Body of pancreas (tissue), 4 donors: ENCODE data around the gene ZBTB8A. TPM values are rescaled to one million over a fixed set of nuclear protein-coding genes. Genes with fewer than 3 reads are reported as not detected.

Source experiments
- ATAC-seq: fragments of 150-250 bp; one replicate; pipeline ENCODE4 v1.9.1; 2016
- DNase-seq, 4 donors: peaks; one replicate each; pipeline ENCODE4 v3.0.0-alpha.2; 2019
- H3K27ac ChIP-seq, 4 donors: fragments of 200-600 bp; sonication (generic); 1 replicate in 3 of 4; 2 replicates in 1 of 4; pipeline versions ENCODE4 v1.5.1 to v1.6.1; 2016 to 2019; ENCODE audit warnings: mild to moderate bottlenecking in 1 of 4, mixed read lengths in 1 of 4, moderate library complexity in 1 of 4
- H3K27me3 ChIP-seq, 2 donors: fragments of 200-600 bp; sonication (generic); one replicate each; pipeline ENCODE4 v1.6.0; 2016; ENCODE audit warnings: mild to moderate bottlenecking in 1 of 2
- H3K36me3 ChIP-seq, 2 donors: fragments of 200-600 bp; sonication (generic); replicated peaks in 1 of 2; 2 replicates each; pipeline ENCODE4 v1.5.1; 2016; ENCODE audit warnings: low read depth in 2 of 2; ENCODE audit not compliant: insufficient read depth in 1 of 2
- H3K4me1 ChIP-seq: fragments of 200-600 bp; sonication (generic); one replicate; pipeline ENCODE4 v1.6.0; 2016
- H3K4me3 ChIP-seq, 2 donors: fragments of 200-600 bp; sonication (generic); 1 replicate in 1 of 2; 2 replicates in 1 of 2; pipeline ENCODE4 v1.5.1; 2016 to 2019
- H3K9me3 ChIP-seq, 3 donors: fragments of 200-600 bp; sonication (generic); 1 replicate in 2 of 3; 2 replicates in 1 of 3; pipeline ENCODE4 v1.5.1; 2016
- POLR2A ChIP-seq, 3 donors: fragments of 450-650 bp; IDR thresholded peaks; one replicate each; pipeline ENCODE4 v1.6.1; 2016; ENCODE audit warnings: antibody characterized with exemption in 3 of 3, mild to moderate bottlenecking in 2 of 3
- WGBS, 2 donors: methylation state at CpG; one replicate each; pipeline ENCODE4 v1.1.5; 2017; 5-methylcytosine and 5-hydroxymethylcytosine counted together
- intact Hi-C: fragments of 100-400 bp; cut with DNase I; formaldehyde crosslinking; loops from one replicate; pipeline ENCODE4 v1.15.1; 2023
- small RNA-seq: library from RNA; depleted of rRNA; stranded (forward); fragments of <200 nt; gene quantifications from one replicate; pipeline ENCODE3, GENCODE V24; 2016
- total RNA-seq, 2 donors: library from RNA; depleted of rRNA; stranded (reverse); fragments of >200 nt; gene quantifications; one replicate each; pipeline ENCODE4 v1.1.0, GENCODE V29; 2016
- TF ChIP-seq, protein P1 (sequence below), 7 experiments: fragments of 450-650 bp in 4 of 7; fragments of 200-600 bp in 3 of 7; sonication (generic) in 3 of 7; IDR thresholded peaks; one replicate each; pipeline ENCODE4 v1.5.1; 2016 to 2019; ENCODE audit warnings: antibody characterized with exemption in 7 of 7

The ZBTB8A gene
- total RNA-seq, 2 donors from 2014 or later: 3.0 to 3.9 TPM

DNA sequence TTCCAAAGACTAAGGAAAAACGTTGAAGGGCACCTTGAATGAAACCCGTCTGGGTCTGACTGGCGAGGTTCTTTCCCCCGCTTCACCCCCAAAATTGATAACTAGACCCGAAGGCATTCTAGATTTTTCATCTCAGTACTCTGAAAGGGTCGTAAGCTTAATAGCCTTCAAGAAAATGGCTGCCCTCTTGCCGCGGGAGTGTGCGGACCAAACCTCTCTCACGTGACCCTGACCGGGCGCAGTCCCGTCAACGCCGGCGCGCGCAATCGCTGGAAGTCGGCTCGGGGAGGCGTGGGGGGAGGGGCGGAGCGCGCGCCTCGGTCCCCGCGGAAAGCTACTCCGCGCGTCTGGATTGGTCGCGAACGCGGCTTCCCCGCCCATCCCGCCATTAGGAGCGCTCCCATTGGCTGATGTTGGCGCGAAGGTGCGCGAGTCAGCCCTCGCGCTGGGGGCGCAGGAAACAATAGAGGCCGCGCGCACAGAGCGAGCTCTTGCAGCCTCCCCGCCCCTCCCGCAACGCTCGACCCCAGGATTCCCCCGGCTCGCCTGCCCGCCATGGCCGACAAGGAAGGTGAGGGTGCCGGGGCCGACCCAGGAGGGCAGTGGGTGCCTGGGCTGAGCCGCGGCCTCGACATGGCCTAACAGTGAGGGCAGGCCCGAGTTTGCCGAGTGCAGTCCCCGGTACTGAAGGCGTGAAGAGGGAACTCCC is 111.7 kb downstream of the ZBTB8A start, which contains the start of gene RBBP4:
Gene RBBP4 (plus strand): TSS at position 457 of the 709 bp plus-strand sequence. CDS start 99 bp downstream, at position 556.
- DNase-seq: peak; percentile 98 to 99 (median 98)
- Histone ChIP-seq H3K36me3 (peaks cover 0 to 2% of the 10 kb centered on the region in 2 donors), H3K27ac (peak within 1 kb of the TSS; percentile 97 to 100 (median 98)), H3K9me3 (no peaks in the 10 kb centered on the region), H3K4me1 (peaks cover 54% of the 10 kb centered on the region), H3K27me3 (no peaks in the 10 kb centered on the region), H3K4me3 (peak within 1 kb of the TSS; percentile 32 to 72)
- TF ChIP-seq POLR2A (IDR thresholded peaks at IDR 0.05): peak; percentile 79 to 87 (median 84)
- TF ChIP-seq, protein P1, sequence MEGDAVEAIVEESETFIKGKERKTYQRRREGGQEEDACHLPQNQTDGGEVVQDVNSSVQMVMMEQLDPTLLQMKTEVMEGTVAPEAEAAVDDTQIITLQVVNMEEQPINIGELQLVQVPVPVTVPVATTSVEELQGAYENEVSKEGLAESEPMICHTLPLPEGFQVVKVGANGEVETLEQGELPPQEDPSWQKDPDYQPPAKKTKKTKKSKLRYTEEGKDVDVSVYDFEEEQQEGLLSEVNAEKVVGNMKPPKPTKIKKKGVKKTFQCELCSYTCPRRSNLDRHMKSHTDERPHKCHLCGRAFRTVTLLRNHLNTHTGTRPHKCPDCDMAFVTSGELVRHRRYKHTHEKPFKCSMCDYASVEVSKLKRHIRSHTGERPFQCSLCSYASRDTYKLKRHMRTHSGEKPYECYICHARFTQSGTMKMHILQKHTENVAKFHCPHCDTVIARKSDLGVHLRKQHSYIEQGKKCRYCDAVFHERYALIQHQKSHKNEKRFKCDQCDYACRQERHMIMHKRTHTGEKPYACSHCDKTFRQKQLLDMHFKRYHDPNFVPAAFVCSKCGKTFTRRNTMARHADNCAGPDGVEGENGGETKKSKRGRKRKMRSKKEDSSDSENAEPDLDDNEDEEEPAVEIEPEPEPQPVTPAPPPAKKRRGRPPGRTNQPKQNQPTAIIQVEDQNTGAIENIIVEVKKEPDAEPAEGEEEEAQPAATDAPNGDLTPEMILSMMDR (IDR thresholded peaks at IDR 0.05): peak in 2 of 7 experiments; percentile 1 to 39
- intact Hi-C loops: no loop called here
- WGBS, 2 donors: 0 to 1% methylated on average over 6 to 67 of the region's 67 CpGs
- ATAC-seq: peak; percentile 93

DNA sequence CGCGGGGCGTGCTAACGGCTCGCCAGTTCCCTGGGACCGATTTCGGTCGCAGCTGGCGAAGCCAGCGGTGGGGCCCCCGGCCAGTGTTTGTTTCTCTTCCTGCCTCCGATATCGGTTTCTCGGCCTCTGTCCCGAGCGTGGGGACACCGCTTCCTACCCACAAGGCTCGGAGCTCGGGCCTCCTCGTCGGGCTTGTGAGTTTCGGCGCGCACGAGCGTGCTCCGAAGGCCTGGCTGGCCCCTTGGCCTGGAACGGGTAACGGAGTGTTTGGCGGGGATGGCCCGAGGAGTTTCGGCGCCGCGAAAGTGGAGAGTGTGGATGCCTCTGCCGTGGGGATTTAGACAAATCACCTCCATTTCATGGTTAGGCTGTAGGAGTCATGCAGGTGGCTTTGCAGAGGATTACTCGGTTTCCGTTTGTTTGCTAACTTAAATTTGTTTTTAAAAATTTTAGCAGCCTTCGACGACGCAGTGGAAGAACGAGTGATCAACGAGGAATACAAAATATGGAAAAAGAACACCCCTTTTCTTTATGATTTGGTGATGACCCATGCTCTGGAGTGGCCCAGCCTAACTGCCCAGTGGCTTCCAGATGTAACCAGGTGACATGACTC is 112.3 kb downstream of the ZBTB8A start:
- TF ChIP-seq POLR2A (IDR thresholded peaks at IDR 0.05): no peak
- TF ChIP-seq, protein P1 (IDR thresholded peaks at IDR 0.05): no peak
- peak; percentile 5 for ATAC-seq
- DNase-seq: no peak
- intact Hi-C loops: no loop called here
- H3K4me3 ChIP-seq: peak overlapping the region; percentile 32 to 66
- peaks cover 0 to 2% of the 10 kb centered on the region in 2 donors for H3K36me3 ChIP-seq
- no peaks in the 10 kb centered on the region for H3K27me3 ChIP-seq
- H3K27ac ChIP-seq: peak overlapping the region; percentile 97 to 100 (median 98)
- WGBS, 2 donors: 0 to 4% methylated on average over 21 to 43 of the region's 43 CpGs
- H3K9me3 ChIP-seq: no peaks in the 10 kb centered on the region
- H3K4me1 ChIP-seq: peaks cover 54% of the 10 kb centered on the region

DNA sequence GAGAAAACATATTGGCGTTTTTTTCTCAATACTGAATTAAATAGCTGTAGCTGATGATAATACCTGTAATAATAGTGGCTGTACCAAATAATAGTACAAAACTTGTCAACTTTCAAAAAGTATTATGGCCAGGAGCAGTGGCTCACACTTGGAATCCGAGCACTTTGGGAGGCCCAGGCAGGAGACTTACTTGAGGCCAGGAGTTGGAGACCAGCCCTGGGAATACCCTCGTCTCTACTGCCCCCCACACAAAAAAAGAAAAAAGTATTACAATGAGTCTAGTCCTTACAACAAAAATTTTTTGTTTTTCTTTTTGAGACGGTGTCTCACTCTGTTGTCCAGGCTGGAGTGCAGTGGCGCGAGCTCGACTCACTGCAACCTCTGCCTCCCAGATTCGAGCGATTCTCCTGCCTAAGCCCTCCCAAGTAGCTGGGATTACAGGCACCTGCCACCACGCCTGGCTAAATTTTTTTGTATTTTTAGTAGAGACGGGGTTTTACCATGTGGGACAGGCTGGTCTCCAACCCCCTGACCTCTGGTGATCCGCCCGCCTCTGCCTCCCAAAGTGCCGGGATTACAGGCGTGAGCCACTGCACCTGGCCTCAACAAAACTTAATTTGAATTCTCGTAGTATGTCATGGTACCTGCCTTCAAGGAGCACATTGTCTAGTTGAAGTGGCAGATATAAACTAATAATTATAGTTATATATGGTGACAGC is 113.2 kb downstream of the ZBTB8A start:
- TF ChIP-seq, protein P1 (IDR thresholded peaks at IDR 0.05): no peak
- no peak for TF ChIP-seq POLR2A (IDR thresholded peaks at IDR 0.05)
- Histone ChIP-seq H3K27ac (peak overlapping the region in 2 of 4 donors; percentile 99 to 100), H3K27me3 (no peaks in the 10 kb centered on the region), H3K4me3 (peak overlapping the region in 1 of 2 donors; percentile 66), H3K9me3 (no peaks in the 10 kb centered on the region), H3K4me1 (peaks cover 54% of the 10 kb centered on the region), H3K36me3 (peaks cover 2 to 7% of the 10 kb centered on the region in 2 donors)
- no peak for DNase-seq
- intact Hi-C loops: no loop called here
- no peak for ATAC-seq
- 84 to 86% methylated on average over 16 of the region's 16 CpGs for WGBS, 2 donors

Small RNA genes within 50 kb of the gene (small RNA-seq; reads per million reads assigned to genes)
- not detected for gene RF00019

Other genes starting within 250 kb of the ZBTB8A start
- 10 to 100 TPM; 32.7 to 50.4 TPM for gene HDAC1, start 247.3 kb upstream of the ZBTB8A start, total RNA-seq
- 10 to 100 TPM; 12.9 to 34.5 TPM for gene MARCKSL1, start 203.2 kb upstream of the ZBTB8A start, total RNA-seq
- 10 to 100 TPM in 1 of 2 donors, 1 to 10 TPM in 1; 3.6 to 15.6 TPM for gene FAM229A, start 176.9 kb upstream of the ZBTB8A start, total RNA-seq
- 10 to 100 TPM in 1 of 2 donors, 1 to 10 TPM in 1; 1.8 to 12.2 TPM for gene TSSK3, start 176.9 kb upstream of the ZBTB8A start, total RNA-seq
- 10 to 100 TPM; 53.2 to 83.7 TPM for gene BSDC1, start 145.0 kb upstream of the ZBTB8A start, total RNA-seq
- gene ZBTB8B, start 74.4 kb upstream of the ZBTB8A start, total RNA-seq: under 1 TPM in 1 of 2 donors, not detected in 1; 0.26 TPM
- 10 to 100 TPM; 12.5 to 22.7 TPM for gene ZBTB8OS, start 111.1 kb downstream of the ZBTB8A start, total RNA-seq
- gene RBBP4, start 111.8 kb downstream of the ZBTB8A start, total RNA-seq: 10 to 100 TPM; 40.2 to 63.8 TPM
- 1 to 10 TPM; 2.3 to 4.9 TPM for gene SYNC, start 163.3 kb downstream of the ZBTB8A start, total RNA-seq